ENCODE data around the gene GRIP1. TPM values are rescaled to one million over a fixed set of nuclear protein-coding genes. Genes with fewer than 3 reads are reported as not detected.

GRIP1 gene
- total and polyA plus RNA-seq, 9 donors: 0.36 to 10.1 (median 3.9) TPM

DNA sequence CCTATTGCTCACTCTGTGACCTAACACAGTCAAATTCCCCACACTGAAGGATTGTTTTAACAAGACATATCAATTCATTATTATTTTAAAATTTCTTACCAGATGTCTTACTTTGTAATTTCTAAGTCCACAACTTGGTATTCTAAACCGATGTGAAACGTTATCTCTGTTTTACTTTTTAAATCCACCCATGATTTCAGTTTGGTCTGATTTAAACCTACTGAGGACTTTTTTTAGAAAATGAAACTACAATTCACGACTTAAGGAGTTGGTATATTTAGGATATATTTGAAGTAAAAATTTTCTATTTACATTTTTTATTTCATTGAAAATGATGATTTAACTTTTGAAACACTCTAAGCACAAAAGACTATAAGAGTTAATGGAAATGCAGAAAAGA, 35.1 kb upstream of the GRIP1 start:
- no peaks in the 10 kb centered on the region for H3K4me1 ChIP-seq (ENCODE audit: insufficient read depth)
- H3K4me3 ChIP-seq: no peak overlapping the region
- H3K27me3 ChIP-seq: no peaks in the 10 kb centered on the region
- H3K27ac ChIP-seq: no peak overlapping the region
- TF ChIP-seq EP300 (IDR thresholded peaks at IDR 0.05) (no peak), POLR2A (IDR thresholded peaks at IDR 0.05) (no peak)
- TF ChIP-seq, protein P1, sequence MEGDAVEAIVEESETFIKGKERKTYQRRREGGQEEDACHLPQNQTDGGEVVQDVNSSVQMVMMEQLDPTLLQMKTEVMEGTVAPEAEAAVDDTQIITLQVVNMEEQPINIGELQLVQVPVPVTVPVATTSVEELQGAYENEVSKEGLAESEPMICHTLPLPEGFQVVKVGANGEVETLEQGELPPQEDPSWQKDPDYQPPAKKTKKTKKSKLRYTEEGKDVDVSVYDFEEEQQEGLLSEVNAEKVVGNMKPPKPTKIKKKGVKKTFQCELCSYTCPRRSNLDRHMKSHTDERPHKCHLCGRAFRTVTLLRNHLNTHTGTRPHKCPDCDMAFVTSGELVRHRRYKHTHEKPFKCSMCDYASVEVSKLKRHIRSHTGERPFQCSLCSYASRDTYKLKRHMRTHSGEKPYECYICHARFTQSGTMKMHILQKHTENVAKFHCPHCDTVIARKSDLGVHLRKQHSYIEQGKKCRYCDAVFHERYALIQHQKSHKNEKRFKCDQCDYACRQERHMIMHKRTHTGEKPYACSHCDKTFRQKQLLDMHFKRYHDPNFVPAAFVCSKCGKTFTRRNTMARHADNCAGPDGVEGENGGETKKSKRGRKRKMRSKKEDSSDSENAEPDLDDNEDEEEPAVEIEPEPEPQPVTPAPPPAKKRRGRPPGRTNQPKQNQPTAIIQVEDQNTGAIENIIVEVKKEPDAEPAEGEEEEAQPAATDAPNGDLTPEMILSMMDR (IDR thresholded peaks at IDR 0.05): no peak
- WGBS, 3 donors: 3 to 15% (median 5%) methylated on average over 3 of the region's 3 CpGs
- no peaks in the 10 kb centered on the region for H3K9me3 ChIP-seq
- intact Hi-C loops (cut with DNase I): no loop called here
- no peak for DNase-seq
- no peaks in the 10 kb centered on the region for H3K36me3 ChIP-seq

DNA sequence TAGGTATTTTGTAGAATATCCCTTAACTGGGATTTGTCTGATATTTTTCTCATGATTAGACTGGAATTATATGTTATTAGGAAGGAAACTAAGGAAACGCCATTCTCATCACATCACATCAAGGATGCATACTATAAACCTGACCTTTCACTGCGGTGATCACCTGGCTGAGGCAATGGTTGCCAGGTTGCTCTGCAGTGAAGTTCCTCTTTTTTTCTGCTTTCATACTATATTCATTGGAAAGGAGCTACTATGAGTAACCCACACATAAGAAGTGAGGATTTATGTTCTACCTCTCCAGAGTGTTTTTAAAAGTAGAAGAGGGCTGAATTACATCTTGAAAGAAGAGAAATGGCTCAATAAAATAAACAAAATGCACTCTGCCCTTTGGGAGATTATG, 31.0 kb upstream of the GRIP1 start:
- 68 to 72% (median 70%) methylated on average over 2 of the region's 2 CpGs for WGBS, 3 donors

DNA sequence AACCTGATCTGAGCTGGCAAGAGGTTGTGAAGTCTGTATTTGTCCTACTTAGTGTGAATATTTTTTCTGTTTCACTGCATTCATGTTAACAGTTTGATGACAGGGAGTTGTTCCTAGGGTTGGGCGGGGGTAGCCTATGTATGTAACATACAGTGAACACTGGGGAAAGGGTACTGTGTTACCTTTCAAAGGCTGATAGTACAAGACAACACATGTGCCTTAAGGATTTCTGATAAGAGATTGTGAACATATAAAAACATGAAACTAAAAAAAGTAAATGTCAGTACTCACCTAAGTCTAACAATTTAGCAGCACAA, 30.5 kb upstream of the GRIP1 start:
- no peak for DNase-seq
- Histone ChIP-seq H3K4me3 (no peak overlapping the region), H3K9me3 (no peaks in the 10 kb centered on the region), H3K36me3 (no peaks in the 10 kb centered on the region), H3K27ac (no peak overlapping the region), H3K27me3 (no peaks in the 10 kb centered on the region), H3K4me1 (ENCODE audit: insufficient read depth) (no peaks in the 10 kb centered on the region)
- intact Hi-C loops (cut with DNase I): no loop called here
- 48 to 80% (median 60%) methylated on average over 1 of the region's 1 CpG for WGBS, 3 donors
- TF ChIP-seq, protein P1 (IDR thresholded peaks at IDR 0.05): no peak
- TF ChIP-seq EP300 (IDR thresholded peaks at IDR 0.05): no peak
- no peak for TF ChIP-seq POLR2A (IDR thresholded peaks at IDR 0.05)

More for the DNA sequence above, 31.0 kb upstream of the GRIP1 start:
- no peak for DNase-seq
- no peak for TF ChIP-seq POLR2A (IDR thresholded peaks at IDR 0.05)
- TF ChIP-seq, protein P1 (IDR thresholded peaks at IDR 0.05): no peak
- TF ChIP-seq EP300 (IDR thresholded peaks at IDR 0.05): no peak
- no peaks in the 10 kb centered on the region for H3K27me3 ChIP-seq
- H3K9me3 ChIP-seq: no peaks in the 10 kb centered on the region
- H3K27ac ChIP-seq: no peak overlapping the region
- no peaks in the 10 kb centered on the region for H3K4me1 ChIP-seq (ENCODE audit: insufficient read depth)
- H3K4me3 ChIP-seq: no peak overlapping the region
- H3K36me3 ChIP-seq: no peaks in the 10 kb centered on the region
- intact Hi-C loops (cut with DNase I): no loop called here

DNA sequence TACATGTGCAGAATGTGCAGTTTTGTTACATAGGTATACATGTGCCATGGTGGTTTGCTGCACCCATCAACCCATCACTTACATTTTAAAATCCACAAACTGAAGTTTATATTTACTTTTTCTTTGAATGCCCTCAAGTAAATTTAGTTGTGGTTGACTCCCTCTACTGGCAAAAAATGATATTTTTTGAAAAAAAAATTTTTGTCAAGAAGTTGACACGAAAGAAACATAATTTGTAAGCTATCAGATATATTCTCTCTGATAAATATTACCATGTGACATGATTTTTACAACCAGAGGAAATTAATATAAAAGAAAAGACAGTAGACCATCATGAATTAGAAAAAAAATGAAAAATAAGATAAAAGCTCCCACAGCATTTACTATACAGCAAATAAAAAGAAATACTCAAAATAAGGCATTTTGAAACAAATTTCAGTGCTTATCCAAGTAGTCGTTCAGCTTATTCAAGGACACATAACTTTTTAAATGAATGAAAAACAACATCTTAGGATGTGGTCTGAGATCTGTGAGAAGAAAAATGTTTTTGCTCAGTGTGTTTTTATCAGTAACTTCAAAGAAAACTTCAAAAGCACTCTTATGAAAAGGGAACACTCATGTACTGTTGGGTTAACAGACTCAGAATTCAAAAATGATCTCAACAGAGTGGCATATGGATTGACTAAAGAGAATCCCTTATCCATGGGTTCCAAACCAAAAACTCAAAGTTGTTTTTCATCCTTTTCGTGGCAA, 30.0 kb upstream of the GRIP1 start:
- Histone ChIP-seq H3K36me3 (no peaks in the 10 kb centered on the region), H3K4me1 (ENCODE audit: insufficient read depth) (no peaks in the 10 kb centered on the region), H3K4me3 (no peak overlapping the region), H3K9me3 (no peaks in the 10 kb centered on the region), H3K27me3 (no peaks in the 10 kb centered on the region), H3K27ac (no peak overlapping the region)
- TF ChIP-seq EP300 (IDR thresholded peaks at IDR 0.05) (no peak), POLR2A (IDR thresholded peaks at IDR 0.05) (no peak)
- TF ChIP-seq, protein P1 (IDR thresholded peaks at IDR 0.05): no peak
- 6 to 18% (median 6%) methylated on average over 3 of the region's 3 CpGs for WGBS, 3 donors
- no peak for DNase-seq
- intact Hi-C loops (cut with DNase I): no loop called here

Measured in ovary (tissue), 9 donors.